Mesenteric fat pad (tissue), 1 donor: ENCODE data around the gene BSN. TPM values are rescaled to one million over a fixed set of nuclear protein-coding genes. Genes with fewer than 3 reads are reported as not detected.

Experiments
- DNase-seq: peaks from one replicate; pipeline ENCODE4 v3.0.0-alpha.2; 2020; ENCODE audit warnings: low spot score
- total RNA-seq: library from RNA; stranded (reverse); fragmentation: NEBNext Ultra II Directional; extraction: Animal tissue kit (Norgen Biotek cat#: 25700); gene quantifications from one replicate; pipeline ENCODE4 v1.2.1, GENCODE V29; 2021
- donor health status: DM: yes; HTN: yes; CAD: no.

The BSN gene
- total RNA-seq, 1 donor from 2014 or later = 0.16 TPM

- no peak for DNase-seq
Observed at GRCh38 chr3:49712631-49713317, 158.5 kb downstream of the BSN start.

- no peak for DNase-seq
Observed at GRCh38 chr3:49713336-49714105, 159.2 kb downstream of the BSN start.

- DNase-seq = no peak
Observed at GRCh38 chr3:49714728-49715550, 160.7 kb downstream of the BSN start.

- peak; percentile 81 for DNase-seq
Observed at GRCh38 chr3:49715611-49716121, 161.4 kb downstream of the BSN start.

GRCh38 chr3:49716169-49716568 lies 161.9 kb downstream of the BSN start:
- peak; percentile 88 for DNase-seq

- DNase-seq = peak; percentile 68
Observed at GRCh38 chr3:49716691-49717210, 162.5 kb downstream of the BSN start.

GRCh38 chr3:49717211-49717958 lies 163.1 kb downstream of the BSN start:
- DNase-seq = peak; percentile 81

GRCh38 chr3:49717959-49718857 lies 163.9 kb downstream of the BSN start:
- peak; percentile 83 for DNase-seq

- no peak for DNase-seq
Observed at GRCh38 chr3:49718858-49719213, 164.6 kb downstream of the BSN start.

- peak; percentile 97 for DNase-seq
Observed at GRCh38 chr3:49719214-49719884, 165.1 kb downstream of the BSN start, which contains the start of gene AMIGO3. TSS of gene AMIGO3 (minus strand) at chr3:49719684. CDS start at chr3:49719465, 219 bp downstream.

Other genes starting within 250 kb of the BSN start
- 65.5 TPM for gene USP4, start 214.4 kb upstream of the BSN start, total RNA-seq
- gene GPX1, start 196.1 kb upstream of the BSN start, total RNA-seq = 724 TPM
- gene RHOA, start 142.5 kb upstream of the BSN start, total RNA-seq = 563 TPM
- 23.5 TPM for gene TCTA, start 142.1 kb upstream of the BSN start, total RNA-seq
- gene AMT, start 132.0 kb upstream of the BSN start, total RNA-seq = 1.2 TPM
- gene NICN1, start 125.2 kb upstream of the BSN start, total RNA-seq = 11.1 TPM
- gene DAG1, start 84.2 kb upstream of the BSN start, total RNA-seq = 63.7 TPM
- gene APEH, start 119.9 kb downstream of the BSN start, total RNA-seq = 51.1 TPM
- gene MST1, start 135.0 kb downstream of the BSN start, total RNA-seq = 5.7 TPM
- gene RNF123, start 135.1 kb downstream of the BSN start, total RNA-seq = 42.1 TPM
- not detected for gene AMIGO3, start 165.2 kb downstream of the BSN start, total RNA-seq
- 45.4 TPM for gene GMPPB, start 169.5 kb downstream of the BSN start, total RNA-seq
- 35.4 TPM for gene IP6K1, start 232.1 kb downstream of the BSN start, total RNA-seq
- not detected for gene CDHR4, start 245.4 kb downstream of the BSN start, total RNA-seq
- gene INKA1, start 248.8 kb downstream of the BSN start, total RNA-seq = 3.2 TPM